Trophoblast cell (in vitro differentiated cells and primary cell): ENCODE data around the gene GARS1. TPM values are rescaled to one million over a fixed set of nuclear protein-coding genes. Genes with fewer than 3 reads are reported as not detected.
A peak's percentile ranks its signal among the peaks of the same experiment; 100 is the strongest.

Experiments
- DNase-seq, 2 donors: peaks; one replicate each; pipeline ENCODE4 v3.0.0-alpha.2; 2016
- H2AFZ ChIP-seq: 2 replicates; pipeline ENCODE4 v1.6.1; 2013; ENCODE audit warnings: low read length, moderate library complexity, mild to moderate bottlenecking; ENCODE audit not compliant: insufficient read depth, poor library complexity
- H2AK5ac ChIP-seq: 2 replicates; pipeline ENCODE4 v1.6.1; 2013; ENCODE audit warnings: mild to moderate bottlenecking, low read length
- H2BK120ac ChIP-seq: 2 replicates; pipeline ENCODE4 v1.6.1; 2013; ENCODE audit warnings: low read length, mild to moderate bottlenecking, moderate library complexity; ENCODE audit not compliant: insufficient read depth, poor library complexity
- H2BK12ac ChIP-seq: 2 replicates; pipeline ENCODE4 v1.6.1; 2013; ENCODE audit warnings: mild to moderate bottlenecking, low read length, moderate library complexity
- H2BK5ac ChIP-seq: 2 replicates; pipeline ENCODE4 v1.6.1; 2013; ENCODE audit warnings: low read length, low read depth, moderate library complexity, mild to moderate bottlenecking; ENCODE audit not compliant: poor library complexity
- H3K14ac ChIP-seq: 2 replicates; pipeline ENCODE4 v1.6.1; 2013; ENCODE audit warnings: mild to moderate bottlenecking, low read length
- H3K18ac ChIP-seq: 2 replicates; pipeline ENCODE4 v1.6.1; 2013; ENCODE audit warnings: mild to moderate bottlenecking, low read length
- H3K23ac ChIP-seq: 2 replicates; pipeline ENCODE4 v1.6.1; 2013; ENCODE audit warnings: low read length
- H3K27ac ChIP-seq: 2 replicates; pipeline ENCODE4 v1.5.1; 2013; ENCODE audit warnings: low read depth, mild to moderate bottlenecking, inconsistent platforms, low read length, moderate library complexity
- H3K27me3 ChIP-seq: 2 replicates; pipeline ENCODE4 v1.6.1; 2013; ENCODE audit warnings: inconsistent platforms, mild to moderate bottlenecking, low read length, moderate library complexity; ENCODE audit not compliant: insufficient read depth
- H3K36me3 ChIP-seq, 2 experiments: 1 replicate in 1 of 2; 2 replicates in 1 of 2; pipeline ENCODE4 v1.6.1; 2013; ENCODE audit warnings: low read length in 2 of 2, mild to moderate bottlenecking in 2 of 2, moderate library complexity in 1 of 2; ENCODE audit not compliant: insufficient read depth in 2 of 2, control insufficient read depth in 1 of 2
- H3K4ac ChIP-seq: 2 replicates; pipeline ENCODE4 v1.6.1; 2013; ENCODE audit warnings: low read depth, mild to moderate bottlenecking, low read length, moderate library complexity
- H3K4me1 ChIP-seq, 2 experiments: 1 replicate in 1 of 2; 2 replicates in 1 of 2; pipeline ENCODE4 v1.6.1; 2013; ENCODE audit warnings: low read length in 2 of 2, mild to moderate bottlenecking in 2 of 2, moderate library complexity in 1 of 2; ENCODE audit not compliant: insufficient read depth in 2 of 2, control insufficient read depth in 1 of 2
- H3K4me2 ChIP-seq: 2 replicates; pipeline ENCODE4 v1.6.1; 2013; ENCODE audit warnings: inconsistent platforms, mild to moderate bottlenecking, low read length, moderate library complexity
- H3K4me3 ChIP-seq: 2 replicates; pipeline ENCODE4 v1.5.1; 2013; ENCODE audit warnings: mild to moderate bottlenecking, low read depth, low read length, inconsistent platforms
- H3K79me1 ChIP-seq: one replicate; pipeline ENCODE4 v1.6.1; 2013; ENCODE audit warnings: low read length
- H3K79me2 ChIP-seq: 2 replicates; pipeline ENCODE4 v1.6.1; 2013; ENCODE audit warnings: low read length, mild to moderate bottlenecking; ENCODE audit not compliant: control insufficient read depth, insufficient read depth, poor library complexity
- H3K9ac ChIP-seq: 2 replicates; pipeline ENCODE4 v1.6.1; 2013; ENCODE audit warnings: mild to moderate bottlenecking, low read length
- H3K9me3 ChIP-seq: 2 replicates; pipeline ENCODE4 v1.6.1; 2013; ENCODE audit warnings: low read depth, mild to moderate bottlenecking, control low read depth, inconsistent platforms, low read length; ENCODE audit not compliant: insufficient read depth
- H4K12ac ChIP-seq: 2 replicates; pipeline ENCODE4 v1.6.1; 2013; ENCODE audit warnings: low read depth, mild to moderate bottlenecking, low read length, moderate library complexity
- H4K8ac ChIP-seq: 2 replicates; pipeline ENCODE4 v1.6.1; 2013; ENCODE audit warnings: low read depth, mild to moderate bottlenecking, low read length, moderate library complexity
- H4K91ac ChIP-seq: one replicate; pipeline ENCODE4 v1.6.1; 2013; ENCODE audit warnings: low read depth, mild to moderate bottlenecking, low read length, moderate library complexity
- WGBS: extraction: QIAGEN DNeasy Blood & Tissue Kit; methylation state at CpG from one replicate; pipeline ENCODE4 v1.1.7; 2013; ENCODE audit warnings: missing lambda C conversion rate; ENCODE audit not compliant: insufficient read length, insufficient coverage; ENCODE audit errors: extremely low coverage; 5-methylcytosine and 5-hydroxymethylcytosine counted together
- polyA plus RNA-seq: library from polyadenylated mRNA; stranded (reverse); fragments of 200-250 nt; gene quantifications from 2 replicates; pipeline ENCODE4 v1.2.3, GENCODE V29; 2013

GARS1 gene
- 214 and 226 TPM in 2 replicates for polyA plus RNA-seq

DNA sequence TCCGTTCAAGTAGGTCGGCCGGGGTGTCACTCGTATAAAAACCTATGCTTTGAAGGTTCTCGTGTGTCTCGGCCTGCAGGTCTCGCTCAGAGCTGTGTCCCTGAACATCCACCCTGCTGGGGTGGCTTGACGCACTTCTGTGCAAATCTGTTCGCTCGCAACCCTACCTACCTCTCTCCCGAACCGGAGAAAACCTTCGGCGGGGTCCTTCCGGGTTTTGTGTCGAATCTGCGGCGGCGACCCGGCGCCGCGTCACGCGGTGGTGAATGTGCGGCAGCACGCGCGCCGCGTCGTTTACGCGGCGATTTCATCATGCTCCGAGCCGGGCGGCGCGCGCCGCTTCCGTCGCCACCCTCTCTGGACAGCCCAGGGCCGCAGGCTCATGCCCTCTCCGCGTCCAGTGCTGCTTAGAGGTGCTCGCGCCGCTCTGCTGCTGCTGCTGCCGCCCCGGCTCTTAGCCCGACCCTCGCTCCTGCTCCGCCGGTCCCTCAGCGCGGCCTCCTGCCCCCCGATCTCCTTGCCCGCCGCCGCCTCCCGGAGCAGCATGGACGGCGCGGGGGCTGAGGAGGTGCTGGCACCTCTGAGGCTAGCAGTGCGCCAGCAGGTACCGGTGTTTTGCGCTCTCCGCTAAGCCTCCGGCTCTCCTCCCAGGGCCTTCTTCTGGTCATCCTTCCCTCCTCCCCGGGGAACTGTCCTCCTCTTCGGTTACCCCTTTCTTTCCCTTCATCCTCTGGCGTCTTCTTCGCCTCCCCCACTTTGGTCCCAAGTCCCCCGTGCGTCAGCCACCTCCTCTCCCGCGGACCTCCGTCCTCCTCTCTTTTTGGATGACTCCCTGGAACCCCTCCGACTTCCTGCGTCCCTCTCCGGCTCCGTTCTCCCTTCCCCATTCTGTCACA lies at the start of gene GARS1:
Gene GARS1 (plus strand): TSS at position 339 of the 896 bp plus-strand sequence. CDS start 44 bp downstream, at position 383.
- H4K91ac ChIP-seq, result peak within 1 kb of the TSS; percentile 87
- peak; percentile 88 to 95 for DNase-seq
- H3K27me3 ChIP-seq, result no peaks in the 10 kb centered on the region
- peak within 1 kb of the TSS; percentile 95 for H3K14ac ChIP-seq
- H2BK5ac ChIP-seq, result peak within 1 kb of the TSS; percentile 62
- H2BK120ac ChIP-seq, result peak within 1 kb of the TSS; percentile 92
- peak within 1 kb of the TSS; percentile 89 for H2AFZ ChIP-seq
- H3K4ac ChIP-seq, result peak within 1 kb of the TSS; percentile 84
- H4K8ac ChIP-seq, result peak within 1 kb of the TSS; percentile 95
- H2AK5ac ChIP-seq, result peak within 1 kb of the TSS; percentile 51
- H3K27ac ChIP-seq, result peak within 1 kb of the TSS; percentile 95
- H2BK12ac ChIP-seq, result peak within 1 kb of the TSS; percentile 17
- H3K79me1 ChIP-seq, result peaks cover 12% of the 10 kb centered on the region
- no peak within 1 kb of the TSS for H3K23ac ChIP-seq
- peaks cover 4 to 6% of the 10 kb centered on the region in 2 experiments for H3K4me1 ChIP-seq
- peak within 1 kb of the TSS; percentile 91 for H3K18ac ChIP-seq
- H4K12ac ChIP-seq, result peak within 1 kb of the TSS; percentile 95
- H3K4me3 ChIP-seq, result peak within 1 kb of the TSS; percentile 95
- peak within 1 kb of the TSS; percentile 93 for H3K9ac ChIP-seq
- no peaks in the 10 kb centered on the region for H3K9me3 ChIP-seq
- peaks cover 0 to 4% of the 10 kb centered on the region in 2 experiments for H3K36me3 ChIP-seq
- H3K4me2 ChIP-seq, result peak within 1 kb of the TSS; percentile 83
- WGBS, result no CpG with 5 or more reads among the region's 84 CpGs
- peaks cover 16% of the 10 kb centered on the region for H3K79me2 ChIP-seq

DNA sequence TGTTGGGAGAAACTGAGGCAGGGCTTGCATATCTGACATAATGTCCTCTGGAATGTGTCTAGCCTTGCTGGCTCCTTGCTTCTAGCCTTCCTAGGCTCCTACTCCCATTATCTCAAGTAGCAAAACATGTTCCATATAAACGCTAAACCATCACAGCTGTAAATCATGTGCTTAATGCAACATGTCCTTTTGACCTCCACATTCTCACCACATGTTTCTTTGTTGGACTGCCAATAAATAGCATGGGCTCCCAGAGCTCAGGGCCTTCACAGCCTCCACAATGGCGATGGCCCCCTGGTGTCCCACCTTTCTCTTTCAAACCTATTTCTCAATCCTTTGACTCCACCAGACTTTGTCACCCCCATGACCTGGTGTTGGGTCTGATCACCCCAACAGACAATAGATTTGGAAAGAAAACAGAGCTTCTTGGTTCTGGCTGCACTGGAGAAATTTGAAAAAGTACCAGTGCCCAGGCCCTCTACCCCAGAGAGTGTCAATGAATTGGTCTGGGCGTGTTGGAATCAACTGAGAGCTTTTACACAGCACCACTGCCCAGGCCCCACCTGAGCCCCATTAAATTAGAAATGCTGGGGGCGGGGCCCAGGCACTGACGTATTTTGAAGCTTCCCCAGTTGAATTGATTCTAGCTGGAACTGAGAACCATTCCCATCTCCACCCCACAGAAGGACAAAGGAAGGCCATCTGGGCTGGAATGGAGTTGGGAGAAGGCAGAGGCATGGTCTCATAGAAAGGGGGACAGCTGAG lies 48.7 kb upstream of the GARS1 start:
- Histone ChIP-seq H2BK12ac (no peak overlapping the region), H3K79me1 (no peaks in the 10 kb centered on the region), H3K4me1 (no peaks in the 10 kb centered on the region), H2AK5ac (no peak overlapping the region), H3K4ac (no peak overlapping the region), H3K18ac (no peak overlapping the region), H3K27ac (no peak overlapping the region), H4K91ac (no peak overlapping the region), H3K79me2 (no peaks in the 10 kb centered on the region), H3K4me2 (no peak overlapping the region), H3K9ac (no peak overlapping the region), H3K4me3 (no peak overlapping the region), H3K14ac (no peak overlapping the region), H4K8ac (no peak overlapping the region), H2BK5ac (no peak overlapping the region), H3K9me3 (no peaks in the 10 kb centered on the region), H3K36me3 (no peaks in the 10 kb centered on the region), H3K23ac (no peak overlapping the region), H2AFZ (no peak overlapping the region), H2BK120ac (no peak overlapping the region), H4K12ac (no peak overlapping the region), H3K27me3 (no peaks in the 10 kb centered on the region)
- WGBS, result no CpG with 5 or more reads among the region's 5 CpGs
- DNase-seq, result no peak

GRCh38 chr7:30546596-30546995 lies 48.1 kb upstream of the GARS1 start:
- H3K4me2 ChIP-seq, result no peak overlapping the region

DNA sequence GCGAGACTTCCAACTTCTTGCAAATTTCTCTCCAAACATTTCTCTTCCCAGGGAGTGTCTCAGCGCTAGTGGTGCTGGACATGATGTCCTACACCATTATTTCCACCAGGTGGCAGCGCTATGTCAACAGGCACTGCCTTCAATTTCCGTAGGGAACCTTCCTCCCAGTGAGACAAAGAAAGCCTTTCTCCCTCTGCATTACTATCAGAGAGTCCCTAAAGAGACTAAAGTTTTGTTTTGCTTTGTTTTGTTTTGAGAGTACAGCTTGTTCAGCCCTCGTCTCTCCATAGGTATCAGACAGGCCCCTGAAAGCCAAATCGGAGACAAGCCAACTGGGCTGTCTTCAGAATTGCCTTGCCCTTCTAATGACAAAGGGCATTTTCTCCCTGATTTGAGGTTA lies 45.8 kb upstream of the GARS1 start:
- Histone ChIP-seq H3K4me2 (no peak overlapping the region), H3K79me1 (no peaks in the 10 kb centered on the region), H4K91ac (no peak overlapping the region), H3K4me1 (no peaks in the 10 kb centered on the region), H2BK120ac (peak overlapping the region; percentile 31), H3K9me3 (no peaks in the 10 kb centered on the region), H3K18ac (no peak overlapping the region), H3K79me2 (no peaks in the 10 kb centered on the region), H3K36me3 (no peaks in the 10 kb centered on the region), H3K27ac (no peak overlapping the region), H2AK5ac (no peak overlapping the region), H3K4me3 (no peak overlapping the region), H3K27me3 (no peaks in the 10 kb centered on the region), H3K9ac (no peak overlapping the region), H2AFZ (no peak overlapping the region), H2BK5ac (no peak overlapping the region), H3K14ac (no peak overlapping the region), H4K8ac (peak overlapping the region; percentile 17), H3K23ac (no peak overlapping the region), H2BK12ac (peak overlapping the region; percentile 65), H4K12ac (no peak overlapping the region), H3K4ac (no peak overlapping the region)
- no CpG with 5 or more reads among the region's 6 CpGs for WGBS
- peak; percentile 52 to 85 for DNase-seq

More at GRCh38 chr7:30546596-30546995, 48.1 kb upstream of the GARS1 start:
- Histone ChIP-seq H3K18ac (no peak overlapping the region), H3K14ac (no peak overlapping the region), H3K27ac (no peak overlapping the region), H2AFZ (no peak overlapping the region), H3K79me2 (no peaks in the 10 kb centered on the region), H2BK12ac (no peak overlapping the region), H3K79me1 (no peaks in the 10 kb centered on the region), H3K4ac (no peak overlapping the region), H4K91ac (no peak overlapping the region), H2AK5ac (no peak overlapping the region), H3K9ac (no peak overlapping the region), H3K27me3 (no peaks in the 10 kb centered on the region), H3K4me3 (no peak overlapping the region), H2BK5ac (no peak overlapping the region), H3K23ac (no peak overlapping the region), H3K9me3 (no peaks in the 10 kb centered on the region), H4K12ac (no peak overlapping the region), H3K36me3 (no peaks in the 10 kb centered on the region), H4K8ac (no peak overlapping the region), H3K4me1 (no peaks in the 10 kb centered on the region), H2BK120ac (no peak overlapping the region)
- no peak for DNase-seq
- no CpG with 5 or more reads among the region's 4 CpGs for WGBS
